Activated CD8-positive, alpha-beta memory T cell treated with anti-CD3 and anti-CD28 coated beads, Interleukin-2, amount 50 U/mL, for 24 hours (primary cell): Measurements from ENCODE around the gene AK5.

Source experiments
- DNase-seq: peaks from one replicate; pipeline ENCODE4 v3.0.0-alpha.2; 2020; ENCODE audit errors: extremely low read depth

The AK5 gene, protein sequence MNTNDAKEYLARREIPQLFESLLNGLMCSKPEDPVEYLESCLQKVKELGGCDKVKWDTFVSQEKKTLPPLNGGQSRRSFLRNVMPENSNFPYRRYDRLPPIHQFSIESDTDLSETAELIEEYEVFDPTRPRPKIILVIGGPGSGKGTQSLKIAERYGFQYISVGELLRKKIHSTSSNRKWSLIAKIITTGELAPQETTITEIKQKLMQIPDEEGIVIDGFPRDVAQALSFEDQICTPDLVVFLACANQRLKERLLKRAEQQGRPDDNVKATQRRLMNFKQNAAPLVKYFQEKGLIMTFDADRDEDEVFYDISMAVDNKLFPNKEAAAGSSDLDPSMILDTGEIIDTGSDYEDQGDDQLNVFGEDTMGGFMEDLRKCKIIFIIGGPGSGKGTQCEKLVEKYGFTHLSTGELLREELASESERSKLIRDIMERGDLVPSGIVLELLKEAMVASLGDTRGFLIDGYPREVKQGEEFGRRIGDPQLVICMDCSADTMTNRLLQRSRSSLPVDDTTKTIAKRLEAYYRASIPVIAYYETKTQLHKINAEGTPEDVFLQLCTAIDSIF

GRCh38 chr1:77281491-77282186 is at the start of gene AK5:
Gene AK5, plus strand, starts transcription at chr1:77282019. Its CDS starts 295 bp downstream, at chr1:77282314.
- no peak for DNase-seq

GRCh38 chr1:77232829-77233228 is 49.0 kb upstream of the AK5 start:
- no peak for DNase-seq

GRCh38 chr1:77234096-77234495 is 47.7 kb upstream of the AK5 start:
- DNase-seq = no peak

DNA sequence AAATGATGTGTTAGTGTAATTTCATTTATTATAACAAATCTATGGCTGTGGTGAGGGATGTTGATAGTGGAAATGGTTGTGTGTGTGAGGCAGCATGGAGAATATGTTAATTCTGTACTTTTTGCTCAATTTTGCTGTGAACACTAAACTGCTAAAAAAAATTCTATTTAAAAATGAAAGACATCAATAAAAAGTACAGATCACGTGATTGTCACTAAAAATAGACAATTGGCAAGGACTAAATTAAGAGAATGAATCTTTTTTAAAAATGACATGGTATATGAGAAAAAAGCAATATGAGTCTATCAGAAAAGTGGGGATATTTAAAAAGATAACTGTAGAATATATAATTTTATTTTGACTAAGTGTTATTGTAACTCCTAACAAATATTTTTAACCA is 46.9 kb upstream of the AK5 start:
- no peak for DNase-seq

DNA sequence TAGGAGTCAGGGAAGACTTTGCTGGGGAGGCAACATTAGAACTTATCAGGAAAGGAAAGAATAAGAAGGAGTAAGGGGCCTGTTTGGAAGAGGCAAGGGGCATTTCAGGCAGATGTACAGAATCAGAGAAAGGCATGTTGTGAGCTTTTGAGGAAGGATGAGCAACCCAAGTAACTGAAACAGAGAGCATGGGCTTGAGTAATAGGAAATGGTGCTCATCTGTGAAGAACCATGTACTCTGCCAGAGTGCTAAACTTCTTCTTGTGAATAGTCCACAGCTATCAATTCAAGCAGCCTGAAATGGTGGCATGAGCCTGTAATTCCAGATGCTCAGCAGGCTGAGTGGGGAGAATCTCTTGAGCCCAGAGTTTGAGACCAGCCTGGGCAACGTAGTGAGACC is 43.4 kb upstream of the AK5 start:
- no peak for DNase-seq

DNA sequence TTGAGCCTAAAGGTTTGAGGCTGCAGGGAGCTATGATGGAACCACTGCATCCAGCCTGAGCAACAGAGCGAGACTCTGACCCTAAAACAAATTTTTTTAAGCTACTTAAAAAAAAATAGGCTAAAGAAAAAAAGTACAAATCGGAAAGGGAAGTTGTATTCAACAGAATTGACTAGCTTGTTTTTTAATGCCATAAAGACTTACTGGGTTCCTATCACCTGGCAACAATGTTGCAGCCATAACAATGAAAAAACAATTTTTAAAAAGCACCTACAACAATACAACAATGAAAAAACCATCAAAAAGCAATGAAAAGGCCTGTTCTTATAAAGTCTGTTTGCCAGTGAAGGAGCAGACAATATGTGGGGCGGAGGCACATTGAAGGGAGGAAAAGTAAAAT is 42.5 kb upstream of the AK5 start:
- DNase-seq = no peak

GRCh38 chr1:77245830-77246229 is 36.0 kb upstream of the AK5 start:
- DNase-seq = no peak

DNA sequence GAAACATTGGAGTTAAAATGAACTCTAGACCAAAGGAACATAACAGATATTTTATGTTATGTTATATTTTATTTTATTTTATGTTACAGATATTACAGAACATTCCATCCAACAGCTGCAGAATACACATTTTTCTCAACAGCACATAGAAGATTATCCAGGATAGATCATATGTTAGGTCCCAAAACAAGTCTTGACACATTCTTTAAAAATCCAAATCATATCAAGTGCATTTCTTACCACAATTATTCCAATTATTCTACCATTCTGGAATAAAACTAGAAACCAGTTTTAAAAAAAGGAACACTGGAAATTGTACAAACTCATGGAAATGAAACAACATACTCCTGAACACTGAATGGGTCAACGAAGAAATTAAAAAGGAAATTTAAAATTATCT is 31.7 kb upstream of the AK5 start:
- no peak for DNase-seq

DNA sequence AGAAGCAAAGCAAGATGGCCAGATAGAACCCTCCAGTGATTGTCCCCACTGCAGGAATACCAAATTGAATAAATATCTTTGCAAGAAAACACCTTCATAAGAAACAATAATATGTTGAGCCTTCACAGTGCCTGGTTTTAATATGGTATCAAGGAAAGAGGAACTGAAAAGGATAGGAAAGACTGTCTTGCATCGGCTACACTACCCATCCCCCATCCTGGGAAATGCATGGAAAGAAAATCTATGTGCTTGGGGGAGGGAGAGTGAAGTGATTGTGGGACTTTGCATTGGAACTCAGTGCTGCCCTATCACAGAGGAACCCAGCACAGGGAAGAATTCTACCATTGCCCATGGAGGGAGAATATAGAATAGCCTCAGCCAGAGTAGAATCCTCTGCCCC is 28.6 kb upstream of the AK5 start:
- DNase-seq = no peak

DNA sequence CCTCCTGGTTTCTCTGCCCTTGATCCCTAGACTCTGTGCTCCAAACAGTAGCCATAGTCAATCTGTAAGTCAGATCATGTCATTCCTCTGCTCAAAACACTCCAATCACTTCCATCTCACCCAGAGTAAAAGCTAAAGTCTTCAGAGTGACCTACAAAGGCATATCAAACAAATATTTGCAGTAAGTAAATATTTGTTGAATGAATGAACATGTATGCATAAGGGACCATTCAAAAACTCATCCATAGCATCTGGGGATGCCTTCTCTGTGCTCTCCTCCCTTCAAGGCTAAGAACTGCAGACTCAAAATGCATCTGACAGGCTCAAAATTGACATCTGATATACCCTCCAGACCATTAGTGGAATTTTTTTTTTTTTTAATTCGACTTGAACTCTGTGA is 18.1 kb upstream of the AK5 start:
- DNase-seq = no peak

DNA sequence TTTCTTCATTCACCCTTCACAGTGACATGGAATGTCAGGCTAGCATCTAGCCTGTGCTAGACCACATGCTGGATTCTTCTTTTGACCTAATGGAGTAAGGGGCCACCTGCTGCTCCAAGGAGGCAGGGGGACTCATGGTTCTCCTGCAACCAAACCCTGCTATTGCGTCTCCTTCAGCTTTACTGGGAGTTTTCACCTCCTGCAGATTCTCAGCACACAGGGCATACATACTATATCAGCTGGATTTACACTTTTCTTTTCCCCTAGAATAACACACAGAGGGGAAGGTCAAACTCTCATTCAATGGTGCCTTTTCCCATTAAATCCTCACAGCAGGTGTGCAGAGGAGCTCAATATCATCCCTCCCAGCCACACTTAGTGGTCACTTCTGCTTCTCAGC is 16.6 kb upstream of the AK5 start:
- no peak for DNase-seq

DNA sequence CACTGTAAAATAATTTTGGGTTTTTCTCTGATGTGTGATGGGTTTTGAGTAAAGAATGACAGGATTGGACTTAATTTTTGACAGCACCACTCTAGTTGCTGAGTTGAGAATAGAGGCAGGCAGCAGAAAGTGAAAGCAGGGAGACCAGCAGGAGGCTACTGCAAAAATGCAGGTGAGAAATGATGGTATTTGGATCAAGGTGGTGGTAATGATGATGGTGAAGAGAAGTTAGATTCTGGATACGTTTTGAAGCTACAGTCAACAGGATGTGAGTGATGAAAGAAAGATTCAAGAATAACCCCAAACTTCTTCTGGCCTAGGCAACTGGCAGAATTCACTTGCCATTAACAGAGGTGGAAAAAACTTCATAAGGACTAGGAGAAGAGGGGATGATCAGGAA is 14.8 kb upstream of the AK5 start:
- DNase-seq = no peak

DNA sequence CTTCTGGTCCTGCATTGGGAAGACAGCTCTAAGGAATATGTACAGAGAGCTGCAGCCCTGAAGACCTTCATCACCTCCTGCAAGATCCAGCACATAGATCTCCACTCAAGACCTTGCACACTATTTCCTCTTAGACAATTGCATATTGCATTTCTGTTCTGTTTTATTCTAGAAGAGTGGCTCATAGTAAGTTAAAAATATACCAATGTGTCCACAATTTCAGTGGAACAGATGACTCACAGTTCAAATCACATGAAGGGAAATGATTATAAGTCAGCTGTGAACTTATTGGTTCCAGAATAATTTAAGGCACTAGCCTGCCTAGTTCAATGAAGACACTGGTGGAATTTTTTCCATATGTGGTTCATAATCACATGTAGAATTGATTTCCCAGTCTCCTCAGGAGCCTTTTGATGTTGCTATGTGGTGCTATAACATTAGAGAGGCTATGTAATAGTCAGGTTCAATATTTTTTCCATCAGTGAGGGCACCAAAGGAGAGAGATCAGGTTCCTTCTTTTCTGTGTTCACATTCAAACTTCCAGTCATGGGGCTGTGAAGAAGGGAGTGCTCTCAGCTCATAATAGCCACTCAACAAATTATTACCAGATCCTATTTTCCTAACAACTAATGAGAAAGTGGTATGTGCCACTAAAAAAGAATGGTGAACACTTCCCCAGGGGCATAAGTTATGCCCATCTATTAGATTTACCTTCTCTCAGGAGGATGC is 9.8 kb upstream of the AK5 start:
- no peak for DNase-seq

- no peak for DNase-seq
Observed at GRCh38 chr1:77273891-77274290, 7.9 kb upstream of the AK5 start.

GRCh38 chr1:77275194-77275593 is 6.6 kb upstream of the AK5 start:
- no peak for DNase-seq

GRCh38 chr1:77276941-77277340 is 4.9 kb upstream of the AK5 start:
- no peak for DNase-seq

DNA sequence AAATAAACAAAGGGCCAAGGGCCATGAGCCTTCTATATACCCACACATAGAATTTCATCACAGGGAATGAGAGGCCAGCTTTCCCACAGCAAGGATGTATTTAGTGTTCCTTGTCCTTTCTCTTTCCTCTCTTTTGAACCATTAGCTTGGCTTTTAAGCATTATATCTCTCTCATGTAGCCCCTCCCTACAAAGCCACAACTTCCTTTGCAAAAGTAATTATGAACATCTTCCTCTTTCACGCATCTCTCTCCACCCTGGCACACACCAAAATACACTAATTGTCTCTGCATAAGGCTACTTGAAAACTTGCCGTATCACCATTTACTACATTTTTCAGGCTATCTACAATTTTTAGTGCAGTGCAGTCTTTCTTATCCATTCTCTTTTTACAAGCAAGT is 1.9 kb upstream of the AK5 start:
- no peak for DNase-seq

DNA sequence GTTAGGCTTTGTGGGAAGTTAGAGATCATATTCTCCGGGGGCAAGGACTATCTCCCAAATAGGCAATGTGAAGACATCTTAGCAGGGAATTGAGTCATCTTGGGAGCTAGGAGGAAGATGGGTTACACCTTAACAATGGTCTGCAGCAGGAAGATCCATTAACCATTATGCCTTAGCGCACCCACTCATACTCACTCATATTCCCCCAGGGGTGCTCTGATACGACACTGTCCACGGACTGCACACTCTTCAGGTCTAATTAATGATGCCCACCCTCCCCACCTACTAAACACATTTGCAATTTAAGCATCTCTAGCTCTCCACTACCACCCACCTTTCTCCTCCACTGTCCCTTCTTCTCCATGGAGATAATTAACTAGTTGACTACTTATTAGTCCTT is 857 bp upstream of the AK5 start:
- DNase-seq = no peak

DNA sequence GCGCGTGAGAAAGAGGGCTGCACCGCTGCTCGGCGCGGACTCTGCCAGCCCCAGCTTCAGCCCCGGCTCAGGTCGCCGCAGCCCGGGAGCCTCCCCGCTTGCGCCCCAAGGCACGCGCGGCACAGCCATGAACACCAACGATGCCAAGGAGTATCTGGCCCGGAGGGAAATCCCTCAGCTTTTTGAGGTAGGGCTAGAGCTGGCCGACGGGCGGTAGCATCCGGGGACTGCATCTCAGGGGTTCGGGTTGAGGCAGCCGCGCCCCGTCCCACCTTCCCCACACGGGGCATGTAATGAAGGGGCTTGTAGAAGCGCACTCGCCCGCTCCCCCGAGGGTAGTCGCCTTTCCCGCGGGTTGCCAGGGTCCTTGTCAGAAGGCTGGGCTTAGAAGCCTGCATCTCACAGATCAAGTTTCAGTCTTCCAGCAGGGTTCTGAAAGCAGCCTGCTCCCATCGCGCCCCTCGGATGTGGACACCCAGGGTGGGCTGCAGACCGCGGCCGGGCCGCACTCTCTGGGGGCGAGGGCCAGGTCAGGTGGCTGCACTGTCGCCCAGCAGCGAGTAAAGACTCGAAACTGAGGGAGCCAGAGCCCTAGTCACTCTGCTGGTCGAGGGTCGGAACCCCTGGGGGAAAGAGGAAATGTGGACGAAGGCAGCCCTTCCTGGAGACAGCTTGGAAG is 507 bp downstream of the AK5 start:
- DNase-seq = no peak

- no peak for DNase-seq
Observed at GRCh38 chr1:77282866-77283539, 1.2 kb downstream of the AK5 start.

DNA sequence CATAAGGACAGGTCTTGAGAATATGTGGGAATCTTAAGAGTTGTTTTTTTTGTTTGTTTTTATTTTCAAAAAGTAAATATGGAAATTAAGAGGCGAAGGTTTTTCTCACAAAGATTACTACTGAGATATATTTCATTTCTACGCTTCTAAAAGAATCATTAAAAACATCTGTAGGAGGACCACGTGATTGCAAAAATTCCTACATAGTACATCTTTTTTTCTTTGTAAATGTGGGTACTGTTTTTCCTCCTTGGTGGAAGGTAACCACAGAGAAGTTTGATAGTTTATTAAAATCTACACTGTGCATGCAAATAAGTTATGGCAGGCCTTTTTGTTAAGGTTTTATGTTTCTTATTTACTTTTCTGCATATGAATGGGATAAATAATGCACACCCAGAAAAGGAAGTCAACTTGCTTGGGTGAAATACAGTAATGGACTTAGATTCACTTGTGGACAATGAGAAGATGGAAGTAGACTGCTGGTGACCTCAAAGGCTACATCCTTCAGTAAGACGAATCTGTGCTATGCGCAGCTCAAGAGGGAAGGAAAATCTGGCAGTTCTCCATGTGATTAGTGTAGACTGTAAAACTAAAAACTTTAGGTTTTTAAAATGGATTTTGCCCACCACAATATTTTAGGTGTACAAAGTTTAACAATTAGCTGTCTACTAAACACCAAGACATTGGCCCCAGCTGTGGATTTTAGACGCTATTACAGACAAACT is 2.0 kb downstream of the AK5 start:
- DNase-seq = no peak
